NCI-H2171 (cell line): ENCODE measurements around the gene C1QL2.

ENCODE experiments used
- DNase-seq: peaks from one replicate; lab custom pipeline; 2025; lab: John Stamatoyannopoulos, UW

Gene C1QL2

DNA sequence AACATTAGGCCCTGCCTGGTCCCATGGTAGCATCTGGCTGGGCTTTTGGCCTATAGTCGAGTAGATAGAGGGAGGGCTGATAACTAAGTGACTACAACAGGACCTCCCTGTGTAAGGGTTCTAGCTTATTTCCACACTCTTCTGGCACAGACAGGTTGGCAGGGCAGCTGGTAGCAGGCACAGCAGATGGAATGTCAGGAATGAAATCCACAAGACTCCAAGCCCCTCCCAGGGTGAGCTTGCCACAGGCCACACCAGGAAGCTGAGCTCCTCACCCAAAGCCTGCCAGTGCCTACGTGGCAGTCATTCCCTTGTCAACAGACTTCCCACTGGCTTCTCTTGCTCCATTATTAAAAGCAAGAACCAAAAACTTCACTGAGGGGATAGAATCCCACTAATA, 20.7 kb upstream of the C1QL2 start:
- DNase-seq, result no peak

DNA sequence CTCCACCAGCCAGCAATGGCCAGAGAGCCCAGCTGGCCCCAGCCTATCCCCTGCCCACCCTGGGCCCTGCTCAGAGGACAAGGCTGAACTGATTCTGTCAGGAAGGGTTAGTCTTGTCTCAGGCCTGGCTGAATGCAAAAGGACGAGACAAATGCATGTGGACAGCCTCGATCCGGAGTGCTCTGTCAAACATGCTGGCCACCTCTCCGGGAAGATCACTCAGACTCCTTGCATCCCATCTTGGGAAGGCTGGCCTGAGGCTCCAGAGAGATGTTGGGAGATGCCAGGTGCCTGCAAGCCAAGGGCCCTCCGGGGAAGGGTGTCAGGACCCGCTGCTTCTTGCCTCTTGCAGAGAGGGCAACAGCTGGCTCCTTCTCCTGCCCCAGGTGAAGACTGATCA, 20.2 kb upstream of the C1QL2 start:
- no peak for DNase-seq

DNA sequence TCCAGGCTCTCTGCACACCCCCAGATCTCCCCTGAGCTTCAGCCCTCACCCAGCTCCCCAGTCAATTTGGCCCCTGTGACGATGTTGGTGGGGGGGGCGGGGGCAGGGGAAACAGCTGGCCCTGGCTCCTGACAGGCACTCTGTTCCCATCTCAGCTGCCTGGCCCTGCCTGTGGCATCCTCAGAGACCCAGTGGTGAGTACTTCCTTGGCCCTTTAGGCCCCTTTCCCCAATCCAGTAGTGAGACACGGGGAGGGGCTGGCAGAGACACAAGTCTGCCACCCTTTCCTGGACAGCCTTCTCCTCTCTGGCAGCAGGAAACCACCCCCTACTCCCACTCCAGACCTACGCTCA, 19.3 kb upstream of the C1QL2 start:
- no peak for DNase-seq

DNA sequence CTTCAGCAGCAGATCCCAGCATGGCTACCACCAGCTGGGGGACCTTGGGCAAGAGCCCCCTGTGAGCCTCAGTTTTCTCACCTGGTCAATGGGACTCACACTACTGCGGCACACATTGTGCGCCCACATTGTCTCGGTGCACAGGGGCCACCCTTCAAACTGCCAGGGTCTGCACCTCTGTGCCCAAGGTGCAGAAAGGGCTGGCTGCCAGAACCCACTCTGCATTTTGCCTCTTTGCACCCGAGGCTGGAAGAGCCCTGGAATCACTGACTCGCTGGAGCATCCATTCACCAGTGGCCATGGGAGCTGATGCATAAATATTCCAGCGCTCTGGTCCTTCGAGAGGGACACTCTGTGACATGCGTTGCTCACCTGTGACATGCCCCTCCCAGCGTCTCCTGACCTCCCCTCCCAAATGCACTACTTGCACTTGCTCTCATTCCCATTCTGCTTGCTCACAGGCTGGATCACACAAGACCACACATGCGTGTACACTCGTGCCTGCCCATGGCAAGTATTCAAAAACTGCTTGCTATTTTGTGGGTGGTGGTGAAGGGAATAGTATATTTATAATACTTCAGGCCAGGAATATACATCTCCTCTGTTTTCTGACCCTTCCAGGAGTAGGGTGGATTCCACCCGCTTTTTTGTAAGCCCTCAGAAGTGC, 18.8 kb upstream of the C1QL2 start:
- DNase-seq, result no peak

DNA sequence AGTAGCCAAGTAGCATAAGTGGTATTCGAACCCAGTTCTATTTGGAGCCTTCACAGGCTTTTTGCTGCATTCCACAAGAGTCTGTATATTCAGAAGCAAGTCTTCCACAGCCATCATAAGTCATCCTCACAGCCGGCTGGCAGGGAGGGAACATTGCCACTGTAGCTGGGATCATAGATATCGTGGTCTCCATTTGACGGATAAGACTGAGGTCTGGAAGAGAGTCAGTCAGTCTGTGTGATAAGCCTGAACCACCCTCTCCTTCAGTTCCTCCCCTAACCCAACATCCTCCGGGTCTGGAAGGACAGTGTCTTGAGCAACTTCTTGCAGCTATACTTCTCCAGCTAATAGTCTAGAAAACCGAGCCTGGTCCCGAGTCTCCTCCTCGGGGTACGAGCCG, 17.0 kb upstream of the C1QL2 start:
- DNase-seq, result no peak

DNA sequence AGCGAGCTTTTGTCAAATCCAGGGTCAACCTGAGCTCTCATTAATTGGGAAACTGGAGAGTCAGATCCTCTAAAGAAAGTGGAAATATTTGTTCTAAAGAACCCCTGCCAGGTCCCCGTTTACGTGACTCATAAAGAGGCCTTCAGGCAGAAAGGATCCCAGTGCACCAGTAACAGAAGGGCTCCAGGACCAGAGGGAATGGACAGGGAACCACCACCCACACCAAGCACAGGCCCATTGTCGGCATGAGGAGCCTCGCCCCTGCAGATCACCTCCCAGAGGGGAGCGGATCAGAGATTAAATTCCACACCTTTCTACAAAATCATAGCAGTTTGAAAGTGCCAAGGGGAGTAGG, 16.4 kb upstream of the C1QL2 start:
- DNase-seq, result no peak

DNA sequence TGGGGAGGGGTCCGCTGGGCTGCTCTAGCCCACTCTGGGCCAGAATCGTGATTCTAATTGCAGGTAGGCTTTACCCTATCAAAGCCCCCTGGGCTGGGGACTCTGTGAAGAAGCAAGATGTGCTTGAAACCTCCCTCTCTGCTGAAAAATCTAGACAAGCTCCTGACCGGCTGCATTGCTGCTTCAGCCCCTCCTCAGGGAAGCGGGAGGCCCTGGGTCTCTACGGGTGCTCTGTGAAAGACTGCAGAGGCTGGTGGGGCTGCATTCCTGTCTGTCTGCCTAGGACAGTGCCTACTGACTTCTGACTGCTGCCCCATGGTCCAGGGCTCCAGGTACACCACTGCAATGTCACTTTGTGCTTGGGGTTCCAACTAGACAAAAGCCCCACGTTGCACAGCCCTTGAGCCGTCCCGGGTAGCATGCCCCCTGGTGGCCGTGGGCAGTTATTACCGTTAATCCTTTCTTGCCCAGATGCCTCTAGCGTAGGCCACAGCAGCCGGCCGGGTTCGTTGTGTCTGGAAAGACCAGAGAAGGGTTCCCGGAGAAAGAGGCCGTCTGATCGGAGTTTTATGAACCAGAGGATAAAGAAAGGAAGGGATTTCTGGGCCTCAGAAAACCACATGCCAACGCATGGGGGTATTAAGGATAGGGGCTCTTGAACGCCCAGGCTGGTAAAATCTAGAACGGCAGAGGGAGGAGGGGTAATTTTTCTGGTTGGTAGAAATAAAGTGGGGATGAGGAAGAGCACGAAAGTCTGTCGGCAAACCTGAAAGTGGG, 15.9 kb upstream of the C1QL2 start:
- no peak for DNase-seq

DNA sequence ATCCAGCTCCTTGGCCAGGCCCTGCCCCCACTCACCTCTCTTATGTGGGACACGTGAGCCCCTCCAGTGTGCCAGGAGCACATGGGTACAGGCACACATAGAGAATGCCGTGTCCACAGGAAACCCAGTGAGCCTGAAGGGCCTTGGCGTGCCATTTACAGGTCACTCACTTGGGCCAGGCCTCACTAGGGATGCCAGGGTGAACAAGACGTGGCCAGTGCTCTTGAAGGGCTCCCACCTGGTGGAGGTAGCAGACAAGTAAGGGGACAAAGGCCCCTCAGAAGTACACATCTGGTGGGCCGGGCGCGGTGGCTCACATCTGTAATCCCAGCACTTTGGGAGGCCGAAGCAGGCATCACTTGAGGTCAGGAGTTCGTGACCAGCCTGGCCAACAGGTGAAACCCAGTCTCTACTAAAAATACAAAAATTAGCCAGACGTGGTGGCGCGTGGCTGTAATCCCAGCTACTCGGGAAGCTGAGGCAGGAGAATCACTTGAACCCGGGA, 15.1 kb upstream of the C1QL2 start:
- DNase-seq, result no peak

DNA sequence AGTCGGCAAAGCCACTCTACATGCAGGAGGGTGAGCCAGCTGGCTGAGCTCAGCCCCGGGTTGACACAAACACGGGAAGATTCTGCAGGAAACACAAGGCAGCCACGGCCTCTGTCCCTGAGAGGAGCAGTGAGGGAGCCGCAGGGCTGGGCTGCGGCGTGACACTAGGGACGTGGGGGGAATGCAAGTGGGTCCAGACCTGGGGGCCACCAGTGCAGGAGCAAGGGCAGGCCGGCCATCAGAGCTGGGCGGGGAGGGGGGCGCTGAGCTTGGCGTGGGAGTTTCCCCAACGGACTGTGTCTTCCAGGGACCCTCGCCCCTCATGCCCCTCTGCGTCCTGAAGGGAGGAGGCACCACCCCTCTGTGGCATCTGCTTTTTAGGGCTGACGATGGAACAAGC, 12.0 kb upstream of the C1QL2 start:
- no peak for DNase-seq

DNA sequence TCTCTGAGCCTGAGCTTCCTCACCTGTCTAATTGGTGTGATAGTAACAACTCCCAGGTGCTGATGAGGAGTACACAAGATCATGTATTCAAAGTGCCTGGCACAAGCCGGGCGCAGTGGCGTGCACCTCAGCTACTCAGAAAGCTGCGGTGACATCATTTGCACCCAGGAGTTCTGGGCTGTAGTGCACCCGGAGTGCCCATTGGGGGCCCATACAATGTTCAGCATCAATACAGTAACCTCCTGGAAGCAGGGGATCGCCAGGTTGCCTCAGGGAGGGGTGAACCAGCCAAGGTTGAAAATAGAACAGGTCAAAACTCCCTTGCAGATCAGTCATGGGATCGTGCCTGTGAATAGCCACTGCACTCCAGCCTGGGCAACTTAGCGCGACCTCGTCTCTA, 11.2 kb upstream of the C1QL2 start:
- DNase-seq, result no peak

DNA sequence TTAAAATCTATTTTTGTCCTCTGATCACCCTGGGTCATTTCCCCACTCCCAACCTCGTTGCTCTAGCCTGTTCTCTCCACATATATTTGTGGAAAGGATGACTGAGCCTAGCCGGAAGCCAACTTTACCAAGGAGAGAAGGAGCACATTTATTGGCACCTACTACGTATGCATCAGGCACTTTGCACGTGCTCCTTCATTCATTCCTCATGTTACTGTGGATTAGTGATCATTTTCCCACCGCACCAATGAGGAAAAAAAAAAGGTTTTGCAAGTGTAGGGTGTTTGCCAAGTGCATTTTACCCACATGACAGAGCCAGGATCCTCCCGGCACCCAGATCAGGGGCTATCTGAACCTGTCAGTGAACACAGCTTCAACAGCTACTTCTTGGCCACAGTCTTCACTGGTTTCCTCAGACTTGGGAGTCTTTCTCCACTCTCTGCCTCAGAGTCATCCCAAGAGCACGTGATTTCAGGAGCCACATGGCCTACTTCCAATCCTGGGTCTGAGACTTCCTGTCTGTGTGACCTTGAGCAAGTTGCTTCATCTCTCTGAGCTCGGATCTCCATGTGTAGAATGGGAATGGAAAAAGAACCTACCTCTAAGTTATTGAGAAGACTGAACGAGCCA, 1.9 kb upstream of the C1QL2 start:
- DNase-seq, result no peak

DNA sequence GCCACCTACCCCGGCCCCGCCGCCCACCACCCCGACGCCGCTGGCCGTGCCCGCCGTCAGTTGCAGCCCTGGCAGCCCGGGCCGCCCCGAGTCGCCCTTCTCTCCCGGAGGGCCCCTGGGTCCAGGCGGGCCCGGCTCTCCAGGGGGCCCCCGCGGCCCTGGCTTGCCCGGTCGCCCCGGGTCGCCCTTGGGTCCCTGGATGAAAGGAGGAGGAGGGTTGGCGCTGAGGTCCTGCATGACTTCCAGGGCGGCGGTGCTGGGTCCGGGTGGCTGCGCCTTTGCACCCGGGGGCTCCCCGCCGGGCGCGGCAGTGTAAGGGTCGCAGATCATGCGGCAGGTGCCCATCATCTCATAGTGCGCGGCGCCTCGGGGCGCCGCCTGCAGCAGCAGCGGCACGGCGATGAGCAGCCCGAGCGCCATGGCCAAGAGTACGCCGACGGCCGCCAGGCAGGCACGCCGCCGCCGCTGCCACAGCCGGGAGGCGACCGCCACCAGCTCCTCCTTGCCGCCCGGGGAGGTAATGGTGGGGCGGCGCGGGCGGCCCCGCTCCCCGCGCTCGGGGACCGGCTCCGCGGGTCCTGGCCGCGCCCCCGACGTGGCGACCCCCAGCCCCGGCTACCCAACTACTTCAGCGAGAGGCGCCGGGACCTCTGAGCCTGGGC, 570 bp downstream of the C1QL2 start:
- no peak for DNase-seq

DNA sequence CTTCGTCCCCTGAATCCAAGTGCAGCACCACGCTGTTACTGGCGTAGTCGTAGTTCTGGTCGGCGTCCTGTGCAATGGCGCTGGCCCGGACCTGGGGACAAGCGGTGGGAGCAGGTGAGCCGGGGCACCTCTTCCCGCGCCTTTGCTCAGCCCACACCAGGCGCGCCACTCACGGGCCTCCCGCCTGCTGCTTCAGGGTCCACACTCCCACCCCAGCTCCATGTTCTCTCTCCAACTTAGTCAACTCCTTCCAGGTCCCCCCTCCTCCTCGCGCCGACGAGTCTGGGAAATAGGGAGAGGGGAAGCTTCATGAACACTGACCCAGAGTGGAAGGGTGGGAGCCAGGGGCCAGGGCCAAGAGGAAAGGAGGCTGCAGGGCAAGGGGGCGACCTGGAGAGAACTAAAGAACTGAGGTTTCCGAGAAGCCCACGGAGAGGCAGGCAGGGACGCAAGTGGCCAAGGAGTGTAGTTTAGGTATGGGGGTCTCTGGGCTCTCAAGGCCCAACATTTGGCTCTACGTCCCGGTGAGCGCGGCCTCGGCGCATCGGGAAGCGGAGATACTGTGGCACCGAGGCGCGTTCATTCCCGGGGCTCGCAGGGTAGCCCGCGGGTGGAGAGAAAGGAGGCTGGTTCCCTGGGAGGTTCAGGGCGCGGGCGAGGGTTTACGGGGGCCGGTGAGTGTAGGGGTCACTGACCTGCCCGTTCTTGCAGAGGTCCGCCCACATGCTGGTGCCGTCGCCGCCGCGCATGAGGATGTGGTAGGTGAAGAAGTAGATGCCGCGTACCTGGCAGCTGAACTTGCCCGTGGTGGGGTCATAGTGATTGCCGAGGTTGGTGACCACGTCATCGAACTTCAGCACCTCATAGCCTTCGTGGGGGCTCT, 1.4 kb downstream of the C1QL2 start:
- no peak for DNase-seq

DNA sequence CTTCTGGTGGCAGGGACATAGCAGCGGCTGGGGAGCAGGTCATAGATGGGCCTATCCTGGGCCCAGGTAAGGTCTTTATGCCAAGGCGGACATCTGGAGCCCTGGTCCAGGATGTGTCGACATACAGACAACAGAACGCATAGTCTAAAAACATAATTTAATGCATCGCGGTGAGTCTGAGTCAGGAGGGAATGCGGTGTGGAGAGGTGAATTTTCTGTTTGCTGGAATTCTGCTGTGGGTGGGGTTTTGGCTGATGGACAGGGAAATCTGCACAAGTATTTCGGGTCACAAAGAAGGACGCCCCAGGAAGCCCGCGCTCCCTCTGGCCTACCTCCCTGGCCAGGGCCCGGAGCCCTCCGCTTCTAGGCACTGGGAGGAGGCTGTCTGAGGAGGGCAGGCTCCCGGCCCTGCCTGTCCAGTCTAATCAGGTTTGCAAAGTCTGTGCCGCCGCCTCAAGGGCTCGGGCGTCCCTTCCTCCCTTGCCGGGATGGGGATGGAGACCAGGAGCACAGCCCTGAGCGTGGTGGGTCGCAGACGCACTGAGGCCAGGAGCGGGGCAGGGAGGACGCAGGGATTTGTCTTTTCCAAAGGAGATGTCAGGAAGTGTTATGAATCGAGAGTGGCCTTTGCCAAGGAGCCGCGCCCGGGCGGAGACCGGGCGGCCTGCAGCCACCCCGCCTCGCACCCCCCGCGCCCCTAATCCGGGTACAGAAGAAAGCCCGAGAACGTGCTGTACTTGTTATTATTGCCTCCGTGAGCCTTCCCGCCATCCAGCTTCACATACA, 2.3 kb downstream of the C1QL2 start:
- no peak for DNase-seq

DNA sequence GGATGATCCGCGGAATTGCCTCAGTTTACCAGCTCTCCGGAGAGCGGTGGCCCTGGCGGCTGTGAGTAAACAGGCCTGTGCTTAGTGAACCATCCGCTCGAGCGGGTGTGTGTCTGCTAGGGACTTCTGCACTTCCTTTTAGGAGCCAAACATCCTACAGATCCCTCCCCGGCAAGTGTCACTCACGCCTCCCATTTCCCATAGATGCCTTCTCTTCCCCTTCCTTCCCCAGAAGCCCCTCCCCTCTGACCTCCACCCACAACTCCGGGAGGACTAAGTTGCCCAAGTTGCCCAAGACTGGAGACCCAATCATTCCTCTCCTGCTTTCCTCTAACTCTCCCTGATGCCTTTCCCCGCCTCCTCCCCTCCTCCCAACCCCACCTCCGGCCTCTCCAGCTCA, 2.9 kb downstream of the C1QL2 start:
- DNase-seq, result no peak

DNA sequence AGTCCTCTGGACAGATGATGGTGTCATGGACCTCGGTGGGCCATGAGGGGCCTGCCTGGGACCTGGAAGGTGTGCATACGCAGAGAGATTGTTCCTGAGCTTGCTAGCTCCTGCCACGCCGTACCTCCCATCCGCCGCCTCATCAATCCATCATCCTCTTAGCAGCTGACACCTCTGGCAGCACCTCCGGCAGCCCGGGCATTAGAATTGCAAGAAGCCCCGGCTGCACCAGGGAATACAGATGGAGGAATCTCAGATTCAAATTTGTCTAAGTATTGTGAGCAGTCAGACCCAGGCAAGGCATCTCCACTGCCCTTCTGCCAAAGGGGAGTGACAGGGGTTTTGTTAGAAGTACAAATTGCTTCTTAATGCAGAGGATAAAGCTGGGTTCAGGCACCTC, 4.5 kb downstream of the C1QL2 start:
- DNase-seq, result no peak

DNA sequence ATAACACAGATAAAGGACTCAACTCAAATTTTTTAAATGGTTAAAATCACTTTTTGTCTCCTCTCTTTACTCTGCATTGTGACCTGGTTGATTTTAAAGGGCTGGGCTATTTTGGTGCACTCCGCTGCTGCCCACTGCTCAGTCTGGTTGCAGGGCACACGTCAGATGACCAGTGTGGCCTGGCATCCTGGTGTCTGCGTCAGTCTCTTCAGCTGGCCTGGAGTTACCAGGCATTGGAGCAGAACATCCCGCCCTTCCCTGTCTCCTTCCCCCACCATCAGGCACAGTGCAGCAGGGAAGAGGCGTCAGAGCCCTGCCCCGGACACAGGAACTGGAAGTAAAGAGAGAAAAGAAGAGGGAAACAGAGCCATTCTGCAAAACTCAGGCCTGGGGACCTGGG, 8.9 kb downstream of the C1QL2 start:
- DNase-seq, result no peak

DNA sequence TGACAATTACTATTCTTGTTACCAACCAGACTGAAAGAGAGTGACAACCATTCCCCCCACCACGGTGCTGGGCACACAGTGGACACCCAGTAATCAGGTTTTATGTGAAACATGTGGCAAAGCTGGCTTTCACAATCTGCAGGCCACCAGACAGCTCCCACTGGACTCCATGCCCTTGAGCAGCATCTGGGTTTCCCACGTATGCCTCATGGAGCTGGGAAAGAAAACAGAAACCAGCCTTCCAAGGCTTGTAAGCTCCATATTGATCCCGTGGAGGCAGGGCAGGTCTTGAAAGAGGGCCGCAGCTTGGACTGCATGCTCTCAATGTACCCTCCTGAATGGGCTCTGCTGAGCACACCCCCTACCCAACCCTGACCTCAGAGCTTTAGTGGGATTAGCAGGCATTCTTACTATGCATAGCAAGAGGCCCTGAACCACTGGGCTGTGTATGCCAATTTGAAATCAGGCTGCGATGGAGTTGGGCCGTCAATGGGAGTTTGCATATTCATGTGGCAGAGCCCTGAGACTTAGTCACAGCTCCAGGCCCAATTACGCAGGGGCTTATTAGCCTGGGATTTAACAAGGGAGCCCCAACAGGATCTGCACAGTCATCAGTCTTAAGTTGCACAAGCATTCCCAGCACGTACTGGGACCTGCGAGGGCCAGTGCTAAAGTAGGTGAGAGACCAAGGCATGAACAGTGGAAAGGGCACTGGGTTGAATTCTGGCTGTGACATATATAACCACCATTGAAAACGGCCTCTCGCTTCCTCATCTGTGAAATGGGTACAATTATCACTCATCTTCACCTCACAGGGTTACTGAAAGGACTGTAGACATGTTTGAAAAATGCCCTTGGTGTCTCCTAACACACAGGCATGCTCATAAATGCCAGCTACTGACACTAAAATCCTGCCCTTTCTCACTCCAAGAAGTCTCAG, 10.5 kb downstream of the C1QL2 start:
- DNase-seq, result no peak

DNA sequence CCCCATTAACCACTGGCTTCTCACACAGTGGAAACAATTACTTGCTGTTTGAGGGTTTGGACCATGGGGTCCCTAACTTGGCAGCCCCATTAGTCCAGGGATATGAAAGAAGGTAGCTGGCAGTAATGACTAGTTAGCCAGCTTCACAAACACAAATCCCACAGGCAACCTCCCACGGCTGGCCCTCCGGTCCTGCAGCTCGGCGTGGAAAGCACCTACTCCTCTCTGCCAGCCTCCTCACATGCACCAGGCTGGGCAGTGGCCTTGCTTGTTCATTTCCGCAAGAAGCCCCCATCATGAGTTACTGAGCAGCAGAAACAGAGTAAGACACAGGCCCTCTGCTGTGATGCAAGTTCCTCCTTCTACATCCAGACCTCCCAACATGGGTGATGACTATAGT, 13.7 kb downstream of the C1QL2 start:
- no peak for DNase-seq

DNA sequence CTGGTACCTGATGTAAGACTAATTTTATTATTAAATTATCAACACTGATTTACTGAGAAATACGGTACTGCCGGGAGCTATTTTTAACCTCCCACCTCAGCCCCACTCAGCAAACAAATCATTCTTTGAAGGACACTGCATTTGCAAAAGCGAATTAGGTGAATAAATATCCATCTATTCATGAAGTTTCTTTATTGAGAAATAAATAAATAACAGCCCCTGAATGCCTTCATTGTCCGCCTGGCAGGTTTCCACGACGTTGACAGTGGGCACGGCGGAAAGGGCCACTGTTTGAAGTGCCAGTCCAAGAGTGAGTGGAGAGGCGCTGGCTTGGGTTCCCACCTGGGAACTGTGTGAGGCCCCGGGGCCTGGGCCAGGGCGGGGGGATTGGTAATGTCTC, 15.7 kb downstream of the C1QL2 start:
- no peak for DNase-seq
